GM12878 (cell line): Measurements from ENCODE around the gene RPLP2. TPM values are rescaled to one million over a fixed set of nuclear protein-coding genes. Genes with fewer than 3 reads are reported as not detected.

Experiments
- ATAC-seq: fragments of 200-7000 bp; cut with Tn5 transposase; 3 replicates; pipeline ENCODE4 v1.9.1; 2020; ENCODE audit warnings: mild to moderate bottlenecking, moderate library complexity
- BruUV-seq: library from RNA; stranded (reverse); fragments of 400-500 nt; replicated peaks from 2 replicates; lab custom pipeline; 2021; lab: Mats Ljungman, UMichigan
- CTCF ChIA-PET: fragments of 300-600 bp; sonication (Branson Sonifier 250); formaldehyde crosslinking; extraction: SDS; loops from one replicate; lab custom pipeline; 2021; ENCODE audit warnings: inconsistent platforms; lab: Yijun Ruan, JAX
- POLR2A ChIA-PET: fragments of 350-600 bp; formaldehyde crosslinking; extraction: SDS; loops from one replicate; lab custom pipeline; 2021; ENCODE audit warnings: inconsistent platforms; lab: Charles Lee
- RAD21 ChIA-PET: fragments of 300-600 bp; sonication (Branson Sonifier 250); formaldehyde crosslinking; loops from one replicate; lab custom pipeline; 2023; ENCODE audit warnings: antibody characterized with exemption; ENCODE audit not compliant: unreplicated experiment; lab: Charles Lee
- SMC1A ChIA-PET: fragments of 300-600 bp; sonication (Branson Sonifier 250); formaldehyde crosslinking; loops from one replicate; lab custom pipeline; 2023; ENCODE audit not compliant: unreplicated experiment, uncharacterized antibody; lab: Charles Lee
- DNase-seq: peaks from one replicate; pipeline ENCODE4 v3.0.0-alpha.2; 2011; ENCODE audit warnings: low read depth, low spot score
- FAIRE-seq: peaks from 3 replicates; lab custom pipeline; 2011; peaks lifted over from hg19 to GRCh38; lab: Jason Lieb, UNC
- H2AFZ ChIP-seq: 2 replicates; pipeline ENCODE4 v1.6.0; 2011; ENCODE audit warnings: low read depth, low read length, control low read depth; ENCODE audit not compliant: control insufficient read depth
- H3K27ac ChIP-seq: 2 replicates; pipeline ENCODE4 v1.5.1; 2011; ENCODE audit warnings: control low read depth; ENCODE audit not compliant: control insufficient read depth, insufficient read depth
- H3K27me3 ChIP-seq, 2 experiments: replicated peaks in 1 of 2; 2 replicates each; pipeline versions ENCODE4 v1.6.0 to v1.6.1; 2011; ENCODE audit warnings: low read length in 1 of 2; ENCODE audit not compliant: control insufficient read depth in 2 of 2, insufficient read depth in 2 of 2
- H3K36me3 ChIP-seq, 2 experiments: 2 replicates each; pipeline ENCODE4 v1.5.1; 2011; ENCODE audit warnings: low read length in 1 of 2; ENCODE audit not compliant: control insufficient read depth in 2 of 2, insufficient read depth in 2 of 2
- H3K4me1 ChIP-seq: 2 replicates; pipeline ENCODE4 v1.6.1; 2011; ENCODE audit warnings: mild to moderate bottlenecking, low read length, moderate library complexity, mixed read lengths; ENCODE audit not compliant: control insufficient read depth, insufficient read depth
- H3K4me2 ChIP-seq: 2 replicates; pipeline ENCODE4 v1.6.0; 2011; ENCODE audit warnings: control low read depth; ENCODE audit not compliant: control insufficient read depth, insufficient read depth
- H3K4me3 ChIP-seq: fragments of 200-600 bp; sonication (generic); 2 replicates; pipeline ENCODE4 v1.5.1; 2016
- H3K79me2 ChIP-seq: 2 replicates; pipeline ENCODE4 v1.6.0; 2011; ENCODE audit warnings: low read length; ENCODE audit not compliant: control insufficient read depth, insufficient read depth
- H3K9ac ChIP-seq: 2 replicates; pipeline ENCODE4 v1.8.0; 2011; ENCODE audit warnings: low read length, control low read depth, mixed read lengths; ENCODE audit not compliant: control insufficient read depth, insufficient read depth
- H3K9me3 ChIP-seq: replicated peaks from 3 replicates; pipeline ENCODE4 v1.5.1; 2011; ENCODE audit warnings: mild to moderate bottlenecking, low read length; ENCODE audit not compliant: control insufficient read depth, insufficient read depth
- H4K20me1 ChIP-seq: 2 replicates; pipeline ENCODE4 v1.6.0; 2011; ENCODE audit not compliant: control insufficient read depth, insufficient read depth
- ELK1 ChIP-seq: IDR thresholded peaks from 2 replicates; pipeline ENCODE4 v1.6.1; 2012; ENCODE audit warnings: low read depth, low read length, improper control_type of control experiment
- HDGF ChIP-seq: fragments of 450-650 bp; IDR thresholded peaks from 2 replicates; pipeline ENCODE4 v1.6.1; 2016; ENCODE audit warnings: antibody characterized with exemption
- IKZF2 ChIP-seq, 2 experiments: fragments of 450-650 bp; IDR thresholded peaks; 2 replicates each; pipeline ENCODE4 v1.6.1; 2017; ENCODE audit warnings: mild to moderate bottlenecking in 2 of 2, moderate library complexity in 2 of 2
- IRF4 ChIP-seq: IDR thresholded peaks from 2 replicates; pipeline ENCODE4 v1.6.1; 2011; ENCODE audit warnings: low read depth, low read length
- JUNB ChIP-seq: IDR thresholded peaks from 2 replicates; pipeline ENCODE4 v1.6.1; 2016; ENCODE audit warnings: antibody characterized with exemption, mild to moderate bottlenecking
- MLLT1 ChIP-seq: fragments of 450-650 bp; IDR thresholded peaks from 2 replicates; pipeline ENCODE4 v1.6.1; 2016; ENCODE audit warnings: mild to moderate bottlenecking
- NR2C1 ChIP-seq: fragments of 450-650 bp; IDR thresholded peaks from 2 replicates; pipeline ENCODE4 v1.6.1; 2017; ENCODE audit warnings: antibody characterized with exemption, mild to moderate bottlenecking, moderate library complexity
- PAX5 ChIP-seq: IDR thresholded peaks from 2 replicates; pipeline ENCODE4 v1.6.1; 2011; ENCODE audit warnings: low read depth, low read length, borderline replicate concordance
- PRDM15 ChIP-seq: fragments of 450-650 bp; formaldehyde crosslinking; IDR thresholded peaks from 2 replicates; pipeline ENCODE4 v1.4.0; 2020; ENCODE audit warnings: mild to moderate bottlenecking, moderate library complexity
- RFX5 ChIP-seq: IDR thresholded peaks from 2 replicates; pipeline ENCODE4 v1.6.1; 2011; ENCODE audit warnings: low read depth, low read length, improper control_type of control experiment
- SREBF1 ChIP-seq: IDR thresholded peaks from 2 replicates; pipeline ENCODE4 v1.6.1; 2012; ENCODE audit warnings: mild to moderate bottlenecking, low read length
- SUPT20H ChIP-seq: IDR thresholded peaks from 2 replicates; pipeline ENCODE4 v1.6.1; 2011; ENCODE audit warnings: low read depth, mild to moderate bottlenecking, low read length, moderate library complexity, borderline replicate concordance; ENCODE audit not compliant: control insufficient read depth
- USF2 ChIP-seq: IDR thresholded peaks from 2 replicates; pipeline ENCODE4 v1.6.1; 2011; ENCODE audit warnings: low read depth, low read length, improper control_type of control experiment, borderline replicate concordance
- ZNF274 ChIP-seq: IDR thresholded peaks from one replicate; pipeline ENCODE4 v1.8.0; 2011; ENCODE audit not compliant: insufficient read length, insufficient read depth
- ZNF384 ChIP-seq: IDR thresholded peaks from 2 replicates; pipeline ENCODE4 v1.6.1; 2012; ENCODE audit warnings: low read depth, mild to moderate bottlenecking, low read length, improper control_type of control experiment, borderline replicate concordance
- WGBS: methylation state at CpG from one replicate; pipeline ENCODE4 v1.1.6; 2016; ENCODE audit warnings: low lambda C conversion rate; ENCODE audit not compliant: insufficient replicate concordance, insufficient coverage; ENCODE audit errors: missing lambda C conversion rate; 5-methylcytosine and 5-hydroxymethylcytosine counted together
- in situ Hi-C: fragments of 300-500 bp; cut with MboI; formaldehyde crosslinking; loops from 9 replicates; pipeline ENCODE4 v1.14.3; 2018; ENCODE audit warnings: mixed read lengths
- intact Hi-C: fragments of 100-400 bp; cut with micrococcal nuclease; formaldehyde crosslinking; loops from one replicate; pipeline ENCODE4 v1.14.2; 2022; ENCODE audit not compliant: unreplicated experiment
- polyA plus RNA-seq, 11 experiments: library from polyadenylated mRNA; depleted of rRNA in 4 of 11; unstranded in 6 of 11; stranded (reverse) in 5 of 11; fragments of >200 nt; fragmentation: Nextera tagmentation in 4 of 11; fragmentation: Illumina TruSeq in 1 of 11; extraction: Ambion mirVana in 4 of 11; extraction: Trizol in 1 of 11; gene quantifications; 1 replicate in 1 of 11; 2 replicates in 10 of 11; pipeline versions ENCODE4 v1.2.1 to v1.2.3, GENCODE V29; 2011 to 2016; ENCODE audit warnings: inconsistent platforms in 2 of 11, missing spikeins in 2 of 11, low read depth in 1 of 11
- total RNA-seq, 4 experiments: library from RNA; depleted of rRNA in 3 of 4; stranded (reverse); fragments of >200 nt in 3 of 4; fragmentation: Illumina TruSeq in 1 of 4; extraction: Trizol in 1 of 4; gene quantifications; 2 replicates each; pipeline versions ENCODE4 v1.2.1 to v1.2.3, GENCODE V29; 2013 to 2021

The RPLP2 gene
- total and polyA plus RNA-seq, 10 of the 15 experiments (the other 5 are each of a cell fraction or from before 2014, with no cell fraction given), result 488 to 3,558 (median 1,481) TPM

- H3K36me3 ChIP-seq, result no peaks in the 10 kb centered on the region; a peak in 2 of 4 replicates
- H3K79me2 ChIP-seq, result no peaks in the 10 kb centered on the region
- intact Hi-C loops (no loop called here), in situ Hi-C loops (no loop called here)
- no peak overlapping the region for H2AFZ ChIP-seq
- FAIRE-seq (no peak), ATAC-seq (no peak), DNase-seq (no peak)
- H3K4me2 ChIP-seq, result peak overlapping the region; percentile 100
- H3K27ac ChIP-seq, result no peak overlapping the region
- H3K4me1 ChIP-seq, result peaks cover 39% of the 10 kb centered on the region
- ChIA-PET POLR2A (interaction anchor here (1.4 to 5.2 kb wide), 3 partner anchors 10 to 19 kb away, joined by 4 to 33 read pairs (median 21); partner anchors contain the start of genes PNPLA2, POLR2L, RPLP2 and TSPAN4), RAD21 (no interaction called here), CTCF (interaction anchor here (1.0 kb wide), 1 partner anchor 20 kb away, joined by 3 read pairs; no protein-coding TSS in a partner anchor), SMC1A (no interaction called here)
- 0 out of 2 replicates have a peak overlapping the region, but pooled peaks have one; percentile 49 for H3K4me3 ChIP-seq
- TF ChIP-seq SUPT20H (no peak), NR2C1 (no peak), SREBF1 (no peak), IRF4 (no peak), IKZF2 (IDR thresholded peaks at IDR 0.05) (no peak), RFX5 (no peak), PRDM15 (CRISPR knock-in tag) (no peak), JUNB (no peak), ZNF384 (no peak), PAX5 (no peak), MLLT1 (no peak), ELK1 (no peak), HDGF (no peak), USF2 (no peak), ZNF274 (no peak)
- BruUV-seq, result no TSS peak
- 80% methylated on average over 21 of the region's 21 CpGs for WGBS
- no peaks in the 10 kb centered on the region for H4K20me1 ChIP-seq
- no peaks in the 10 kb centered on the region; a peak in 3 of 4 replicates for H3K27me3 ChIP-seq
- no peak overlapping the region for H3K9ac ChIP-seq
- H3K9me3 ChIP-seq, result no peaks in the 10 kb centered on the region
Observed at GRCh38 chr11:828506-829175, 18.9 kb downstream of the RPLP2 start.
